NB4 (cell line): ENCODE results near the gene ERBB4.

Experiments
- DNase-seq: peaks from one replicate; pipeline ENCODE4 v3.0.0; 2010; ENCODE audit warnings: low read depth
- H3K4me3 ChIP-seq: one replicate; pipeline ENCODE4 v1.5.1; 2011; ENCODE audit warnings: mild to moderate bottlenecking, low read depth, low read length, moderate library complexity
- CTCF ChIP-seq: IDR thresholded peaks from one replicate; pipeline ENCODE4 v1.5.1; 2012; ENCODE audit warnings: low read depth, low read length
- MAX ChIP-seq: IDR thresholded peaks from 2 replicates; pipeline ENCODE4 v1.6.1; 2011; ENCODE audit warnings: low read depth, low read length
- MYC ChIP-seq: IDR thresholded peaks from 2 replicates; pipeline ENCODE4 v1.6.1; 2011; ENCODE audit warnings: low read depth, low read length
- POLR2A ChIP-seq: IDR thresholded peaks from 2 replicates; pipeline ENCODE4 v1.6.1; 2011; ENCODE audit warnings: mild to moderate bottlenecking; ENCODE audit not compliant: insufficient read length; ENCODE audit errors: extremely low read depth

Gene ERBB4

GRCh38 chr2:212406716-212407115 is 131.9 kb downstream of the ERBB4 start:
- no peak for DNase-seq
- H3K4me3 ChIP-seq = no peak overlapping the region
- no peak for TF ChIP-seq MAX
- no peak for TF ChIP-seq CTCF
- TF ChIP-seq MYC = no peak
- no peak for TF ChIP-seq POLR2A

- DNase-seq = no peak
- no peak for TF ChIP-seq POLR2A
- no peak for TF ChIP-seq MAX
- TF ChIP-seq CTCF = no peak
- no peak for TF ChIP-seq MYC
- no peak overlapping the region for H3K4me3 ChIP-seq
These were observed 136.3 kb downstream of the ERBB4 start for GRCh38 chr2:212402316-212402715.

DNA sequence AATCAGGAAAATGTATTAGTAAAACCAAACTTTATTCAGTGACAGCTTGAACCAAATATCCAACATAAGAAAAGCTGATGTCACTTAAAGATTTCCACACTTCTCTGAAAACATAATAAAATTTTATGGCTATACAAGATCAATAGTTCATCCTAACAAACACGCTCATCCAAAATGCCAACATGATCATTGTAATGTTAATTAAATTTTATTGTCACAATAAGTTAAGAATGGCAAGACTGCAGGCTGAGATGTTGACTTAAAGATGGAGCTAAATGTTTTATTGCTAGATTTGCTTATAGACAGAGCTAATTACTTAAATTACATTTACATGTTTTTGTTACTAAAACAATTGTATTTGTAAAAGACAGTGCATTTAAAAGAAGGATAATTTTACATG is 140.3 kb downstream of the ERBB4 start:
- no peak overlapping the region for H3K4me3 ChIP-seq
- TF ChIP-seq MAX = no peak
- TF ChIP-seq CTCF = no peak
- TF ChIP-seq POLR2A = no peak
- TF ChIP-seq MYC = no peak
- DNase-seq = no peak

DNA sequence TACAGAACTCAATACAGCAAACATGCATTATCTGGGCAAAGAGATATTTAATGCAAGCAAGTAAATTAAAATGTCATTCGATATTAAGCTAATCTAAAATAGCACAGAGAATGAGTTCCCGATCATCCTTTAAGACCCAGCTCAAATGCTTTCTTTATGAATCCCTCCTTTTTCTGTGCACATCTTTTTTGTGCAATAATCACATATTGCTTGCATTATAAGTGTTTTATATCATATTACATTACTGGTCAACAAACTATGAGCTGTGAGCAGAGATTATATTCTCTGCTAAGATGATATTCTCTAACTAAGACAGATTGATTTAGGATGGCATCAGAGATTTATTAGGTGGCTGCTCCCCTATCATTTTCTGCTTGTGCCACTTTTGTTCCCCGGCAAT is 146.1 kb downstream of the ERBB4 start:
- H3K4me3 ChIP-seq = no peak overlapping the region
- DNase-seq = no peak
- TF ChIP-seq MAX (no peak), CTCF (no peak), MYC (no peak), POLR2A (no peak)

- no peak for DNase-seq
These were observed 146.6 kb downstream of the ERBB4 start for GRCh38 chr2:212392043-212392442.

More at GRCh38 chr2:212392043-212392442, 146.6 kb downstream of the ERBB4 start:
- H3K4me3 ChIP-seq = no peak overlapping the region
- TF ChIP-seq MYC = no peak
- TF ChIP-seq CTCF = no peak
- TF ChIP-seq POLR2A = no peak
- no peak for TF ChIP-seq MAX
